NCI-H748 (cell line): Measurements from ENCODE around the gene OLR1.

Experiments
- DNase-seq: peaks from one replicate; lab custom pipeline; 2025; ENCODE audit not compliant: unreplicated experiment; lab: John Stamatoyannopoulos, UW

Gene OLR1

GRCh38 chr12:10110256-10110844 lies 61.6 kb downstream of the OLR1 start:
- no peak for DNase-seq
